HG03378 (cell line): ENCODE results near the gene FRAS1.

Experiments used
- ATAC-seq: cut with Tn5 transposase; IDR thresholded peaks from one replicate; pipeline ENCODE4 v1.9.1; 2021; ENCODE audit warnings: mild to moderate bottlenecking, moderate library complexity; ENCODE audit not compliant: unreplicated experiment

FRAS1 gene

DNA sequence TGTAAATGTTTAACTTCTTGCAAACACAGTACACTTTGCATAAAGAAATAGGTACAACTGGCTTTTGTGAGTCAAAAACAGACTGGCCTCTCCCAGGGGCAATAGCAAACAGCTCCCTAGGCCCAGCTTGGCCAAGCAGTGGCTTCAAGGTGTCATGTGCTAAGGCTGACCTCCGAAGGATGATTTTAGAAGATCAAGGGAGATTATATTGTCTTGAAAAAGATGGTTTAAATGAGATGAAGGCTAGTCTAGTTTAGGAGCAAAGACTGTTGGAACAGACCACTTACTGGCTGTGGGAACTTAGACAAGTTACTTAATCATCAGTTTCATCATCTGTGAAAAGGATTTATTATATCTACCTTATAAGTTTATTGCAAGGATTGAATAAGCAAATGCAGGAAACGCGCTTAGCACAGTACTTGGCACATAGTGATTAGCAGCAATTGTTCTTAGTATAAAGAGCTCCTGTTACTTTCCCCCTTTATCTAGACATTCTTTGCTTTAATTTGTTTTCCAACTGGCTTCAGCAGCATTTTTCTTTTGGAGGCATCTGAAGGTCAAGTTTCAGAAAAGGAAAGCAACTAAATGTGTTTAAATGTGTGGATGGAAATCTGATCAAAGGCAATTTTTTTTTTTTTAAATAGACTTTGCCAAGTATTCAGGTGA lies 511.6 kb downstream of the FRAS1 start:
- ATAC-seq: peak; percentile 81

DNA sequence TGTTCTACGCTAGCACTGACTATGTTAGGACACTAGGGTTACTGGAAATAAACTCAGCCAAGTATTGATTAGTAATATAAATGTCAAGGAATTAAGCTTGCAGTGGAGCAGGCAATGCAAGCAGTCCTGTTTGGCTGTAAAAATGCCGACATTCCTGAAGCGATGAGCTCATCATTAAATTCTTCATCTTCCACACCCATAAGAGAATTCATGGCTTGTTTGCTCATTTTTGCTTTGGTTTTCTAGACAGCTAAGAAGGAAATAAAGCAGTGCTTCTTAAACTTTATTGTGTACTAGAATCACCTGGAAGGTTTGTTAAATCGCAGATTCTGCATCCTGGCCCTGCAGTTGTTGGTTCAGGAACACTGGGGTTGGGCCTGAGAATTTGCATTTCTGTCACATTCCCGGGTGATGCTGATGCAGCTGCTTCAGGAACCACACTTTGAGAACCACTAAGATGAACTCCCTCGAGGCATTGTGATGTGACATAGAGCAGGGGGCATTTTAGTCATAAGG lies 512.2 kb downstream of the FRAS1 start:
- no peak for ATAC-seq

DNA sequence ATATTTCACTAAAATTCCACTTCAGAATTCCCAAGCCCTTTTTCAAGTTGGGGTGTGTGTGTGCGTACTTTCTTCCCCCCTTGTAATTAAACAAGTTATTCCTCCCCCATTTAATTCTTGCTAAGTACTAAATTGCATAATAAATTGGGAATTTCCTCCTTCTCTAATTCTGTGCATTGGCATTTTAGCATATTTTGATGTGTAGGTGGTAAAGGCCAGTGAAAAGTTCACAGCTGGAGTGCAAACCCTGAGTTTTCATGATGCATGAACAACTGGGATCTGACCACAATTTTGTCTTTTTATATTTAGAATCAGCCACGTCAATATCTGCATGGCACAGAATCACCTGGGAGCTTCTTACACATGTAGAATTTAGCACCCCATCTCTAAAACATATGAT lies 513.0 kb downstream of the FRAS1 start:
- ATAC-seq: no peak

- ATAC-seq: no peak
These were observed 514.7 kb downstream of the FRAS1 start for GRCh38 chr4:78571804-78572203.

DNA sequence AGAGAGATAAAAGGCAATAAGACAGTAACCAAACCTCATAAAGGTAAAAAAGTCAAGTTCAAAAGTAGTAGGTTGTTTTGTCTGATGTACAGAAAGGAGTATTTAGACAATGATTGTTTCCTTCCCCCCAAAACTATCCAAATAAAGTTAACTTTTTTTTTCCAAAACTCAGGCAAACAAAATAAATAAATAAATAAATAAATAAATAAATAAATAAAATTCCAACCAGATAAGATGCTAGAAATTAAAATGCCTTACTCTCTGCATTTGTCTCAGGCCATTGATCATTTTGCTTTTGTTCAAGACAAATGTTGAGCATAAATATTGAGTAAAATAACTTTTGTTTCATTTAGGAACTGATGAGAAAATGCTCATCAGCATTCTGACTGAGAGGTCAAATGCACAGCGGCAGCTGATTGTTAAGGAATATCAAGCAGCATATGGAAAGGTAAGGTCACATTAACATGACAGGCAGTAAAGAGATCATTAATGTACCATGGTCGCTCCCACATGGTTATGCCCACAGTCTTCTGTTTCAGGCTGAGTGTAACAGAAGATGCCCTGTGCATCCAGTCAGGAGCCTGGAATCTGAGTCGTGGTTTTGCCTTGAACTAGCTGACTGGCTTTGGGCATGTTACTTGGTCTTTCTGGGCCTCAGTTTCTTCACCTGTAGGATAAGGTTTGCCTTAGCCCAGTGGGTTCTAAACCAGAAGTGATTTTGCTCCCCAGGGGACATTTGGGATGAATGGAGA lies 521.7 kb downstream of the FRAS1 start:
- ATAC-seq: no peak

DNA sequence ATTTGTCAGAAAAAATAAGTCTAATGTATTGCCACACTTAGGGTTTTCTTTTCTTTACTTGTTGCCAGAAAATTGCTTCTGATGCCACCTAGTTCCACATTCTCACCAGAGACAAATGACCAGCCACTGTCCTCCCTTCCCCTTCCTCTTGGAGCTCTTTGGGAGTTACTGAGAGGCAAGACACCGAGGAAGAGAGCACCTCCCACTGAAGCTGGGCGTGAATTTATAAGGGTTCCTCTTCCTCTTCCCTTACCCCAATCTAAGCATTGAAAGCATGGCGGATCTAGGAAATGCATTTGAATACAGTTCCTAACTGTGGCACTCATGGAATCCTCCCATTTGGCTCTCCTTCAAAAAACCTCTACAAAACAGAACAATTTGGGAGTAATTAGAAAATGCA lies 524.5 kb downstream of the FRAS1 start:
- no peak for ATAC-seq

DNA sequence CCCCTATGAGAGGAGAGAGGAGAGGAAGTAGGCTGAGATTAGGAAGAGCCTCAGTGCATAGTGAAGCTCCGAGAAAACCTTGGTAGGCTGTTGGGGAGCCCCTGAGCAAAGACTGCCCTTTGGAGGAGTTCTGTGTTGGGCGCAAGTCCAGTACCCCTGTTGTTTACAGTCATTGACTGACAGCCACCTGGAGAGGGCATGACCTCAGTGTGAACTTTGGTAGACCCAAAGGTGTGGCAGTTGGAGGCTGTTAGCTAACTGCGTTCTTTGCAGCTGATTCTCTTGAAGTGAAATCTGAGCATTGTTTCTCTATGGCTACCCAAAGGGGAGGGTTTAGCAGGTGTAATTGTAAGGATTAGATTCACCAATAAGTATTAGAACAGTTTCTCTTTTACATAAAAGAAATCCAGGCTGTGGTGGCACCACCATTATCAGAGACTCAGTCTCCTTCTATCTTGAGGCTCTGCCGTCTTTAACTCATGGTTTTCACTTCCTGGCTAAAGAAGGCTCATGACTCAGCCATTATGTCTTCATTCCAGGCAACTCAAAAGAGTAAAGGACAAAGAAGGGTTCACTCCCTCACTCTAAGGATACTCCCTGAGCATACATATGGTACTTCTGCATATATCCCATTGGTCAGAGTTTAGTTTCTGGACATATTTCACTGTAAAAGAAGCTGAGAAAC lies 527.9 kb downstream of the FRAS1 start:
- no peak for ATAC-seq

- no peak for ATAC-seq
These were observed 528.5 kb downstream of the FRAS1 start for GRCh38 chr4:78585633-78586032.

DNA sequence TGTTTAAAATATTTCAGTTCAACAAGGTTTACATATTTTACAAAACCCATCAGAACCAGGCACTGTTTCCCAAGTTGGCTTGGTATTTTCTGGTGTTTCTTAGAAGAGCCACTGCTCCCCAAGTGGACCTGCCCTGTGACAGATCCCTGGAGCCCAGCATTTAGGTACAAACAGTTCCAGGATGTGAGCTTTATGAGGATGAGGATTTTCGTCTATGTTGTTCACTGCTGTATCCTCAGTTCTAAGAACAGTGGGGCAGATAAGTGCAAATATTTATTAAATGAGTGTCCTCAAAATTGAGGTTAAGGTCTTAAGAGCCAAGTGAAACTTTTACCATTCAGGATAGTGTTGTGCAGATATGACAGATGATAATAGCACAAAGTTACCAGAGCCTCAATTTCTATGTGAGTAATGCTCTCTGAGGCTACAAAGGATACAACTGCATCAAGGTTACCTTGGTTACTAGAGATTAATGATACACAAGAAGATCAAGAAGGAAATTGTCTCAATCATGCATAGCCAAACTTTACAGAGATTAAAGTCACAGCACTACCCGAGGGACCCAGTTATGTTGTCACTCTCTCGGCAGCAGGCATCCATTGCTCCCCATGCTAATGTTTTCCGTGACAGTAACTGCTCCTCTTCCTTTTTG lies 531.9 kb downstream of the FRAS1 start:
- ATAC-seq: no peak

GRCh38 chr4:78591404-78591803 lies 534.3 kb downstream of the FRAS1 start:
- ATAC-seq: no peak

DNA sequence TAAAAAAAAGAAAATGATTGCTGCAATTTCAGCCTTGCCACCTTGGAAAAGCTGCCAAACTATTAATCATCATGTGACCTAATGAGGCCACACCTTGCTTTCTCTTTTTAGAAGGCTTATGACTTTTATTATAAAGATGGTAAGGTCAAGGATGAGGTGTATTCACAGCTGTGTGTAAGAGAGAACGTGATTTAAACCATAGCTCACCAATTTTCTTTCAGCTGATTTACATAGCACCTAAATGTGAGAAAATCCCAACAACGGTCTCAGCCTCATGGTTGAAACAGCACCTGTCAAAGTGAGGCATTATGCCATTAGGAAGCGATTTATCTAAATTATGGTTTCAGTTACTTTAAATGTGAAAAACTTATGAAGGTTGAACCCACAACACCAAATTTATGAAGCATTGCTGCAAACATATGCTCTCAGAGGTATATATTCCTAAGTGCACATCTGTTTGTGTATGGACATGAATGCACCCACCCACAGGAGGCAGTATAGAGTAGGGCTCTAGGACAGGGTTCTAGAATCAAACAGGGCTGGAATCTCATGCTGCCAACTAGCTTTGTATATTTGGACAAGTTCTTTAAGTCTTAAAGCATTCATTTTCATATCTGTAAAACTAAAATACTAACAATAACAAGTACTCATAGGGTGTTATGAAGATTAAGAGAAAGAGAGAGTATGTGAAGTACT lies 535.1 kb downstream of the FRAS1 start:
- ATAC-seq: no peak
